H1 (cell line): ENCODE data around the gene EIF2S2. TPM values are rescaled to one million over a fixed set of nuclear protein-coding genes. Genes with fewer than 3 reads are reported as not detected.

Source experiments
- CTCF ChIA-PET: fragments of 300-600 bp; sonication (Branson Sonifier 250); formaldehyde crosslinking; loops from one replicate; lab custom pipeline; 2021; ENCODE audit not compliant: partially characterized antibody; lab: Charles Lee
- POLR2A ChIA-PET: fragments of 300-600 bp; sonication (Branson Sonifier 250); formaldehyde crosslinking; loops from one replicate; lab custom pipeline; 2021; ENCODE audit warnings: inconsistent platforms; ENCODE audit not compliant: partially characterized antibody; lab: Charles Lee
- DNase-seq, 2 experiments: peaks; one replicate each; pipeline versions ENCODE4 v3.0.0 to v3.0.0-alpha.2; 2010 to 2022; ENCODE audit warnings: low spot score in 2 of 2, low read depth in 1 of 2, mixed read lengths in 1 of 2
- FAIRE-seq: peaks from 2 replicates; lab custom pipeline; 2011; peaks lifted over from hg19 to GRCh38; lab: Jason Lieb, UNC
- H2AFZ ChIP-seq: 2 replicates; pipeline ENCODE4 v1.8.1; 2012; ENCODE audit warnings: low read length, inconsistent platforms
- H2AK5ac ChIP-seq: 2 replicates; pipeline ENCODE4 v1.6.1; 2013; ENCODE audit warnings: low read depth, low read length
- H2BK120ac ChIP-seq: replicated peaks from 2 replicates; pipeline ENCODE3; 2013; ENCODE audit warnings: low read depth, low read length, inconsistent platforms
- H2BK12ac ChIP-seq: 2 replicates; pipeline ENCODE4 v1.6.1; 2013; ENCODE audit warnings: low read depth, low read length
- H2BK15ac ChIP-seq: 2 replicates; pipeline ENCODE4 v1.6.1; 2013; ENCODE audit warnings: low read length
- H2BK20ac ChIP-seq: 2 replicates; pipeline ENCODE4 v1.6.1; 2013; ENCODE audit warnings: low read length
- H2BK5ac ChIP-seq: 2 replicates; pipeline ENCODE4 v1.6.1; 2013; ENCODE audit warnings: low read depth, low read length
- H3K14ac ChIP-seq: 2 replicates; pipeline ENCODE4 v1.6.1; 2013; ENCODE audit warnings: inconsistent platforms; ENCODE audit not compliant: insufficient read length
- H3K18ac ChIP-seq: 2 replicates; pipeline ENCODE4 v1.6.1; 2013; ENCODE audit warnings: low read length; ENCODE audit errors: extremely low read depth
- H3K23ac ChIP-seq: 2 replicates; pipeline ENCODE4 v1.6.1; 2013; ENCODE audit warnings: inconsistent platforms; ENCODE audit not compliant: insufficient read length
- H3K23me2 ChIP-seq: 2 replicates; pipeline ENCODE4 v1.6.1; 2013; ENCODE audit warnings: low read depth, low read length
- H3K27ac ChIP-seq: 2 replicates; pipeline ENCODE4 v1.6.1; 2011; ENCODE audit warnings: low read depth, low read length, inconsistent platforms
- H3K27me3 ChIP-seq, 4 experiments: replicated peaks in 1 of 4; 1 replicate in 1 of 4; 2 replicates in 3 of 4; pipeline versions ENCODE4 v1.6.1 to v1.8.1; 2011 to 2013; ENCODE audit warnings: low read length in 3 of 4, mild to moderate bottlenecking in 3 of 4, inconsistent platforms in 2 of 4, mixed read lengths in 2 of 4, moderate library complexity in 1 of 4; ENCODE audit not compliant: control insufficient read depth in 3 of 4, insufficient read depth in 3 of 4; ENCODE audit errors: extremely low read depth in 1 of 4
- H3K36me3 ChIP-seq, 4 experiments: 2 replicates each; pipeline versions ENCODE4 v1.6.1 to v1.8.1; 2011 to 2013; ENCODE audit warnings: mild to moderate bottlenecking in 4 of 4, low read length in 3 of 4, moderate library complexity in 2 of 4, control low read depth in 1 of 4, inconsistent platforms in 1 of 4; ENCODE audit not compliant: insufficient read depth in 4 of 4, control insufficient read depth in 2 of 4
- H3K4ac ChIP-seq: replicated peaks from 2 replicates; pipeline ENCODE3; 2013; ENCODE audit warnings: low read length, low read depth, mixed read lengths, inconsistent platforms; ENCODE audit not compliant: insufficient read length
- H3K4me1 ChIP-seq, 4 experiments: replicated peaks in 1 of 4; 1 replicate in 1 of 4; 2 replicates in 3 of 4; pipeline versions ENCODE4 v1.6.1 to v1.8.1; 2011 to 2013; ENCODE audit warnings: low read length in 3 of 4, inconsistent platforms in 2 of 4, mixed read lengths in 1 of 4; ENCODE audit not compliant: insufficient read depth in 4 of 4, control insufficient read depth in 3 of 4
- H3K4me2 ChIP-seq, 2 experiments: 2 replicates each; pipeline versions ENCODE4 v1.6.1 to v1.8.1; 2011 to 2013; ENCODE audit warnings: low read depth in 2 of 2, low read length in 2 of 2, control low read depth in 1 of 2, inconsistent platforms in 1 of 2, mild to moderate bottlenecking in 1 of 2; ENCODE audit not compliant: insufficient read depth in 1 of 2
- H3K4me3 ChIP-seq, 4 experiments: fragments of 200-600, 300-600 bp in 1 of 4; sonication (generic), shearing (Covaris generic), sonication (Bioruptor Twin) in 1 of 4; 2 replicates each; pipeline versions ENCODE4 v1.5.1 to v1.8.1; 2011 to 2016; ENCODE audit warnings: low read length in 4 of 4, low read depth in 3 of 4, control low read depth in 2 of 4, inconsistent platforms in 2 of 4, mild to moderate bottlenecking in 2 of 4, mixed read lengths in 1 of 4, moderate library complexity in 1 of 4; ENCODE audit not compliant: insufficient read depth in 2 of 4; ENCODE audit errors: extremely low read depth in 1 of 4
- H3K56ac ChIP-seq: replicated peaks from 2 replicates; pipeline ENCODE3; 2013; ENCODE audit warnings: low read depth, mild to moderate bottlenecking, mixed read lengths, low read length, inconsistent platforms; ENCODE audit not compliant: insufficient read length
- H3K79me1 ChIP-seq: 2 replicates; pipeline ENCODE4 v1.6.1; 2013; ENCODE audit warnings: low read depth, low read length, control low read depth
- H3K79me2 ChIP-seq, 2 experiments: 2 replicates each; pipeline versions ENCODE4 v1.6.1 to v1.8.1; 2012 to 2013; ENCODE audit warnings: low read length in 2 of 2, mild to moderate bottlenecking in 2 of 2, inconsistent platforms in 1 of 2; ENCODE audit not compliant: insufficient read depth in 2 of 2, control insufficient read depth in 1 of 2
- H3K9ac ChIP-seq, 4 experiments: replicated peaks in 1 of 4; 1 replicate in 1 of 4; 2 replicates in 3 of 4; pipeline versions ENCODE4 v1.6.1 to v1.8.1; 2011 to 2013; ENCODE audit warnings: low read depth in 3 of 4, low read length in 3 of 4, control low read depth in 2 of 4, mild to moderate bottlenecking in 2 of 4, moderate library complexity in 2 of 4, inconsistent platforms in 1 of 4; ENCODE audit errors: extremely low read depth in 1 of 4
- H3K9me3 ChIP-seq, 2 experiments: 2 replicates each; pipeline versions ENCODE4 v1.6.1 to v1.8.1; 2012 to 2013; ENCODE audit warnings: mild to moderate bottlenecking in 2 of 2, moderate library complexity in 2 of 2, control low read depth in 1 of 2, inconsistent platforms in 1 of 2, low read depth in 1 of 2, low read length in 1 of 2, mixed read lengths in 1 of 2; ENCODE audit not compliant: insufficient read depth in 2 of 2
- H4K20me1 ChIP-seq, 2 experiments: replicated peaks in 1 of 2; 2 replicates each; pipeline versions ENCODE3 to v1.8.1; 2011 to 2013; ENCODE audit warnings: inconsistent platforms in 2 of 2, low read length in 2 of 2, mild to moderate bottlenecking in 1 of 2; ENCODE audit not compliant: insufficient read depth in 2 of 2, control insufficient read depth in 1 of 2
- H4K5ac ChIP-seq: 2 replicates; pipeline ENCODE4 v1.6.1; 2013; ENCODE audit warnings: low read length, low read depth, mixed read lengths, inconsistent platforms; ENCODE audit not compliant: insufficient read length
- H4K8ac ChIP-seq: 2 replicates; pipeline ENCODE4 v1.8.0; 2013; ENCODE audit warnings: mild to moderate bottlenecking, moderate library complexity, low read length, inconsistent platforms; ENCODE audit not compliant: insufficient read depth; ENCODE audit errors: extremely low read depth
- H4K91ac ChIP-seq: replicated peaks from 2 replicates; pipeline ENCODE3; 2013; ENCODE audit warnings: low read length, mixed read lengths, inconsistent platforms; ENCODE audit not compliant: insufficient read length
- ATF2 ChIP-seq: IDR thresholded peaks from 2 replicates; pipeline ENCODE4 v1.6.1; 2012; ENCODE audit warnings: low read length, inconsistent platforms
- CHD1 ChIP-seq: IDR thresholded peaks from 2 replicates; pipeline ENCODE4 v1.6.1; 2012; ENCODE audit warnings: low read depth, low read length, improper control_type of control experiment
- HDAC6 ChIP-seq: IDR thresholded peaks from one replicate; pipeline ENCODE4 v1.7.1; 2012; ENCODE audit warnings: low read depth, mild to moderate bottlenecking, inconsistent platforms, low read length, moderate library complexity
- POLR2A ChIP-seq, 2 experiments: IDR thresholded peaks; 1 replicate in 1 of 2; 2 replicates in 1 of 2; pipeline ENCODE4 v1.6.1; 2011; ENCODE audit warnings: low read depth in 2 of 2, low read length in 2 of 2, mild to moderate bottlenecking in 2 of 2; ENCODE audit errors: control extremely low read depth in 1 of 2
- WGBS, 2 experiments: shearing (Covaris generic) in 1 of 2; methylation state at CpG; one replicate each; pipeline versions ENCODE4 v1.1.6 to v1.1.7; 2013 to 2015; ENCODE audit warnings: low lambda C conversion rate in 2 of 2, mixed read lengths in 2 of 2, inconsistent platforms in 1 of 2, low coverage in 1 of 2, missing lambda C conversion rate in 1 of 2; ENCODE audit not compliant: insufficient replicate concordance in 2 of 2, insufficient coverage in 1 of 2, insufficient read length in 1 of 2; ENCODE audit errors: extremely low coverage in 1 of 2, missing lambda C conversion rate in 1 of 2; 5-methylcytosine and 5-hydroxymethylcytosine counted together
- long read RNA-seq, 2 experiments: library from RNA in 1 of 2; library from capped mRNA in 1 of 2; stranded (forward); transcript quantifications; one replicate each; pipeline ENCODE4 v2.0.0, GENCODE V29; 2021; ENCODE audit warnings: inconsistent platforms in 1 of 2
- polyA minus RNA-seq, 3 experiments: library from RNA; depleted of rRNA, polyadenylated mRNA; stranded (reverse); fragments of >200 nt; gene quantifications; 1 replicate in 2 of 3; 2 replicates in 1 of 3; pipeline ENCODE4 v1.2.3, GENCODE V29; 2011
- polyA plus RNA-seq, 7 experiments: library from polyadenylated mRNA; depleted of rRNA in 3 of 7; stranded (reverse) in 5 of 7; unstranded in 2 of 7; fragments of >200 nt in 5 of 7; fragments of 200-250 nt in 2 of 7; gene quantifications; 1 replicate in 5 of 7; 2 replicates in 1 of 7; 4 replicates in 1 of 7; pipeline versions ENCODE4 v1.2.1 to v1.2.3, GENCODE V29; 2011 to 2013; ENCODE audit warnings: missing spikeins in 2 of 7, mixed read lengths in 2 of 7
- total RNA-seq: library from RNA; stranded (reverse); fragmentation: NEBNext Ultra II Directional; extraction: Animal tissue kit (Norgen Biotek cat#: 25700); gene quantifications from 2 replicates; pipeline ENCODE4 v1.2.1, GENCODE V29; 2021

EIF2S2 gene
- total RNA-seq (133 and 142 TPM in 2 replicates), polyA plus RNA-seq (2011; rRNA removed) (39.3 and 59.5 TPM in 2 replicates), polyA minus RNA-seq (2011; rRNA and poly(A)+ RNA removed) (34.5 and 39.4 TPM in 2 replicates)
- 85.8 TPM for polyA plus RNA-seq (2011; cell fraction: cytosol; rRNA removed)
- 28.8 TPM for polyA plus RNA-seq (2011; cell fraction: nucleus; rRNA removed)
- 102 to 153 TPM (median 112 TPM) in 4 replicates for polyA plus RNA-seq (2012, experiment 1 of 2)
- polyA plus RNA-seq (2012, experiment 2 of 2) = 16.1 TPM
- 219 TPM for polyA plus RNA-seq (2013, experiment 1 of 2)
- polyA plus RNA-seq (2013, experiment 2 of 2) = 221 TPM
- 28.8 TPM for polyA minus RNA-seq (2011; cell fraction: cytosol; rRNA and poly(A)+ RNA removed)
- 25.4 TPM for polyA minus RNA-seq (2011; cell fraction: nucleus; rRNA and poly(A)+ RNA removed)
- long read RNA-seq, experiment 1, transcript EIF2S2-201 (9 exons, 2,656 nt) = major isoform, 68 of 272 reads
- long read RNA-seq, experiment 1, partial matches to known transcripts = 177 of 272 reads
- long read RNA-seq, experiment 1, other reads (novel, unspliced or antisense) = 27 of 272 reads
- long read RNA-seq, experiment 2, transcript EIF2S2-201 (9 exons, 2,656 nt) = major isoform, 469 of 540 reads
- long read RNA-seq, experiment 2, partial matches to known transcripts = 29 of 540 reads
- long read RNA-seq, experiment 2, other reads (novel, unspliced or antisense) = 42 of 540 reads

- Histone ChIP-seq H3K9ac (peak within 1 kb of the TSS; percentile 98 to 99 (median 99)), H3K27me3 (no peaks in the 10 kb centered on the region), H2BK120ac (no peak within 1 kb of the TSS), H3K27ac (peak within 1 kb of the TSS; percentile 99), H3K36me3 (peaks cover 0 to 20% (median 9%) of the 10 kb centered on the region in 4 experiments; a peak in 4 of 8 replicates), H3K18ac (peak within 1 kb of the TSS; percentile 98), H3K4ac (peak within 1 kb of the TSS; percentile 66), H3K4me3 (peak within 1 kb of the TSS; percentile 96 to 99 (median 98)), H2BK5ac (peak within 1 kb of the TSS; percentile 99), H3K56ac (peak within 1 kb of the TSS; percentile 95), H3K79me1 (no peaks in the 10 kb centered on the region), H4K20me1 (peaks cover 25 to 27% of the 10 kb centered on the region in 2 experiments), H4K91ac (peak within 1 kb of the TSS; percentile 94), H2BK20ac (no peak within 1 kb of the TSS), H2AK5ac (peak within 1 kb of the TSS; percentile 80; the same call in 1 of the 2 replicates), H3K14ac (peak within 1 kb of the TSS; percentile 21), H2BK15ac (peak within 1 kb of the TSS; percentile 90; the same call in 1 of the 2 replicates), H3K9me3 (no peaks in the 10 kb centered on the region), H2AFZ (0 out of 2 replicates have a peak within 1 kb of the TSS, but pooled peaks have one; percentile 14), H3K23me2 (peaks cover 9% of the 10 kb centered on the region), H2BK12ac (peak within 1 kb of the TSS; percentile 83), H3K23ac (no peak within 1 kb of the TSS), H4K8ac (peak within 1 kb of the TSS; percentile 99), H3K4me2 (peak within 1 kb of the TSS; percentile 77 to 85), H3K79me2 (peaks cover 34 to 50% of the 10 kb centered on the region in 2 experiments), H4K5ac (peak within 1 kb of the TSS; percentile 79), H3K4me1 (peaks cover 0 to 6% (median 0%) of the 10 kb centered on the region in 4 experiments; a peak in 3 of 7 replicates)
- no peak for FAIRE-seq
- CTCF ChIA-PET = interaction anchor here (1.2 to 1.5 kb wide), 3 partner anchors 19 to 145 kb away, joined by 3 to 5 read pairs (median 3); no protein-coding TSS in a partner anchor
- peak; percentile 90 to 99 for DNase-seq
- 1% methylated on average over 73 of the region's 81 CpGs; no CpG with 5 or more reads in 1 of the 2 experiments for WGBS, 2 experiments
- POLR2A ChIA-PET = interaction anchor here (0.6 to 3.9 kb wide), 42 partner anchors 9 to 1172 kb away, joined by 3 to 53 read pairs (median 4); partner anchors contain the start of genes EIF6, ITCH and RALY
- no peak for TF ChIP-seq HDAC6
- no peak for TF ChIP-seq CHD1
- 0 out of 2 replicates have a peak, but pooled peaks have one; percentile 36 for TF ChIP-seq ATF2
- TF ChIP-seq POLR2A (IDR thresholded peaks at IDR 0.05; ENCODE audit: control extremely low read depth in 1 of 2, low read depth in 2 of 2, low read length in 2 of 2) = peak; percentile 95 to 96
These were observed at the start of gene EIF2S2 for GRCh38 chr20:34111702-34112599. Gene EIF2S2, minus strand, starts transcription at chr20:34112243. Its CDS starts 133 bp downstream, at chr20:34112110.
